Raji (cell line): ENCODE data around the gene CDKN1C.

Experiments
- POLR2A ChIP-seq: IDR thresholded peaks from 2 replicates; pipeline ENCODE4 v1.6.1; 2011; ENCODE audit warnings: low read depth, low read length, control low read depth; ENCODE audit not compliant: insufficient read depth

Gene CDKN1C

DNA sequence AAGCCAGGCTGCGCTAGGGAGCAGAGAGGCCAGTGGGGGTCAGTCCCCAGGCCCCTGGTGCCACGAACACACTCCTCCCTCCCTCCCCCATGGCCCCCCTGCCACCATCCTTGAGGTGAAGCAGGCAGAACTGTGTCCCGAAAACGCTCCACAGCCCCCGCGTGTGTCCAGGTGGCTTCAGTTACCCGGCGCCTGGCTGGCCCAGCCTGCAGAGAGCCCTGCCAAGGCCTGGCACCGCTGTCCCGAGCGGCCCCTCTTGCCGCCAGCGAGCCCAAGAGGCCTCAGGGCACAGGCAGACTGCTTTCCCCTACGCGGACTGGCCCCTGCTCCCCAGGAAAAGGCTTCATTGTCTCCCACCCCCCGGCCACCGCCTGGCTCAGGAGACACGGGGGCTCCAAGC, 27.7 kb downstream of the CDKN1C start:
- TF ChIP-seq POLR2A = no peak

GRCh38 chr11:2857276-2857675, 28.3 kb downstream of the CDKN1C start:
- TF ChIP-seq POLR2A = no peak

DNA sequence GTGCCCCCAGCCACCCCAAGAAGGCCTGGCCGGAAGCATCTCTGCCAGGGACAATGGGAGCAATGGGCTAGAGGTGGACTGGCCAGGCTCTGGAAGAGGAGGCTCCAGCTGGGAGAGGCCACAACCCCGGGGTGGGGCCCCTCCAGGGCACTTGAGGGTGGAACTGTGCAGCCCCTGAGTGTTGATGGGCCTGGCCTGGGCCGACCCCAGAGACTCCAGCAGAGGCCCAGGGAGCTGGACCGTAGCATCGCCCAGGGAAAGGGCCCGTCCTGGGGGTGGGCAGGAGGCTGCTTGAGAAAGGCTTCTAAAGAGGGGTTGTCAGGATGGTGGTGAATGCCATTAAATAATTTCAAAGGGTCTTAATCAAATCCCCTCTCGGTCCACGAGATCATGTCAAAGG, 30.4 kb downstream of the CDKN1C start:
- no peak for TF ChIP-seq POLR2A

GRCh38 chr11:2853997-2854560, 31.5 kb downstream of the CDKN1C start:
- no peak for TF ChIP-seq POLR2A

DNA sequence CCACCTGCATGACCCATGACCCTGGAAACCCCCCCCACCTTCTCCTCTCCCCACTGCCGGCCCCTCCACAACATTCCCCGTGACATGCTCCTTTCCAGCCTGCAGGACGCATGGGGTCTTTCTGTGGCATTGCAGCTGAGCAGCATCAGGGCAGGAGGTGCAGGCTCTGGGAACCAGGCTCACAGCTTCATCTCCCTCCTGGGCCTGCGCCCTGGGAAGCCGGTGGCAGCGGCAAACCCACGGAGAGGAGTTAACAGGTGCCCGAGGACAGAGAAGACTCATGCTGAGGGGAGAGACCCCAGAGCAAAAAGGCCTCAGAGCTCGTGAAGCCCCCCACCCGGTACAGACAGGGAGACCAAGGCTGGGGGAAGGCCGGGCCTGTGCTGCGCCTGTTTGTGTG, 32.2 kb downstream of the CDKN1C start:
- TF ChIP-seq POLR2A = no peak

- no peak for TF ChIP-seq POLR2A
These were observed 35.4 kb downstream of the CDKN1C start for GRCh38 chr11:2849994-2850770.

DNA sequence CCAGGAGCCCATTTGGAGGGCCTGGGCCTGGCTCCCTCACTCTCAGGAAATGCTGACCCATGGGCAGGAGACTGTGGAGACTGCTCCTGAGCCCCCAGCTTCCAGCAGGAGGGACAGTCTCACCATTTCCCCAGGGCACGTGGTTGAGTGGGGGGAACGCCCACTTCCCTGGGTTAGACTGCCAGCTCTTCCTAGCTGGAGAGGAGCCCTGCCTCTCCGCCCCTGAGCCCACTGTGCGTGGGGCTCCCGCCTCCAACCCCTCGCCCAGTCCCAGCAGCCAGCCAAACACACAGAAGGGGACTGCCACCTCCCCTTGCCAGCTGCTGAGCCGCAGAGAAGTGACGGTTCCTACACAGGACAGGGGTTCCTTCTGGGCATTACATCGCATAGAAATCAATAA, 37.1 kb downstream of the CDKN1C start:
- no peak for TF ChIP-seq POLR2A

DNA sequence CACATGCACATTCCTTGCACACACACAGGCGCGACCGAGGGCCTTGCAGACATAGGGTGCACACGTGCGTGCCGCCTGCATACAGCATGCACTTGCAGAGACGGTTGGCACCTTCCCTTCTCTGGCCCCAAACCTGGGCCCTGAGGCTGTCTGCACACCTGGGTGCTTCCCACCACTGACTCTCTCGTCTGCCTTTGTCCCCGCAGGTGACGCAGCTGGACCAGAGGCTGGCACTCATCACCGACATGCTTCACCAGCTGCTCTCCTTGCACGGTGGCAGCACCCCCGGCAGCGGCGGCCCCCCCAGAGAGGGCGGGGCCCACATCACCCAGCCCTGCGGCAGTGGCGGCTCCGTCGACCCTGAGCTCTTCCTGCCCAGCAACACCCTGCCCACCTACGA, 38.0 kb downstream of the CDKN1C start:
- no peak for TF ChIP-seq POLR2A

DNA sequence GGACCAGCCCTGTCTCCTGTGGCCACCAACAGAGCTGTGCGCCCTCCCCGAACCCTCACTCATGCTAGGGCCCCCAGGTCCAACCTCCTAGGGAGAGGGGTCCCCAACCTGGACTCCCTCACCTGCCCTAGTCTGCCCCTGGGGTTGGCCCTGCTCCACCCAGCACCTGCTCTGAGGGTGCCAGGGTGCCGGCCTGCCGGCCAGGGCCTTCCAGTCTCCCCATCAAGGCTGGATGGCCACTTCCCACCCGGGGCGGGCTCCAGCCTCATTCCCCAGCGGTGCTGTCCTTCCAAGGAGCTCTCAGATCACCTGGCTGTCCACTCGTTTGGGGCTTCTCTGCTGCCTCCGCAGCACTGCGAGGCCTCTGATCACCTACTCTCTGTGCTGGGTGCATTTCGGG, 39.1 kb downstream of the CDKN1C start:
- TF ChIP-seq POLR2A = no peak

GRCh38 chr11:2846056-2846455, 39.5 kb downstream of the CDKN1C start:
- no peak for TF ChIP-seq POLR2A

DNA sequence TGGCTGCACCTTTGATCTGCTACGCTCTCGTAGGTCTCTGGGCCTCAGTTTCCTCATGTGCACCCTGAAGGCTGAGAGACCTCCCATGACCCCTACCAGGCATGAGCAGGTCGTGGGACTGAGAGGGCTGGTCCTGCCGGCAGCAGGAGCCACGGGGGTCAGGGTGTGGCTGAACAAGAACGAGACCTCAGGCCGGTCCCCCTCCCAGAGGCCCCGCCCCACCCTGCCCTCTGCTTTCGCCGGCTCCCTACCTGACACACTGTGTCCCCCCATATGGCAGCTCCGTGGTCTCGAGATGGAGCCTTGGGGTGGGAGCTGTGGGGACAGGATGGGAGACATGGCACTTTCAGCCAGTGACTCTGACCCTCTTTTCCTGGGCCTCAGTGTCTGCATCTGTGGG, 40.6 kb downstream of the CDKN1C start:
- no peak for TF ChIP-seq POLR2A

GRCh38 chr11:2844116-2844842, 41.3 kb downstream of the CDKN1C start:
- TF ChIP-seq POLR2A = no peak

DNA sequence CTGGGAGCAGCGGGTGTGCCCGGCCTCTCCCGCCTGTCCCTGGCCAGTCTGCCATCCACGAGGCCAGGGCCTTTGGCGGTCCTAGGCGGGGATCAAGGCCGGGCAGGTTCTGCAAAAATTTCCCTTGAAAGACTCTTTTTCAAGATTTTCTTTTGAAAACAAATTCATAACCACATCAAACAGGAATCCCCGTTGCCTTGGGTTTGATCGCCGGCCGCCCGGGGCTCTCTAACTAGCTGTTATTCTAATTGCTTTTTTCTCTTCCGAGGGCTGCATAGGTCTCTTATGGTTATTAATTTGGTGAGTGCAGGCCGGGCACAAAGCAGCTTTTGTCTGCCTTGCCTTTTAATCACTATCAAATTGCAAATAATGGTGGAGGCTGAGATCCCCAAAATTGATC, 42.0 kb downstream of the CDKN1C start:
- TF ChIP-seq POLR2A = no peak

- no peak for TF ChIP-seq POLR2A
These were observed 42.7 kb downstream of the CDKN1C start for GRCh38 chr11:2842876-2843275.

- TF ChIP-seq POLR2A = no peak
These were observed 44.0 kb downstream of the CDKN1C start for GRCh38 chr11:2841411-2842190.
